Occipital lobe (tissue), 2 donors: Measurements from ENCODE around the gene SMAD1. TPM values are rescaled to one million over a fixed set of nuclear protein-coding genes. Genes with fewer than 3 reads are reported as not detected.

Source experiments
- DNase-seq: peaks from one replicate; lab custom pipeline; 2025; lab: John Stamatoyannopoulos, UW
- total RNA-seq: library from RNA; depleted of rRNA; stranded (reverse); fragments of >200 nt; gene quantifications from one replicate; pipeline ENCODE4 v1.2.3, GENCODE V29; 2014

The SMAD1 gene
- total RNA-seq, 1 donor from 2014 or later: 18.4 TPM

DNA sequence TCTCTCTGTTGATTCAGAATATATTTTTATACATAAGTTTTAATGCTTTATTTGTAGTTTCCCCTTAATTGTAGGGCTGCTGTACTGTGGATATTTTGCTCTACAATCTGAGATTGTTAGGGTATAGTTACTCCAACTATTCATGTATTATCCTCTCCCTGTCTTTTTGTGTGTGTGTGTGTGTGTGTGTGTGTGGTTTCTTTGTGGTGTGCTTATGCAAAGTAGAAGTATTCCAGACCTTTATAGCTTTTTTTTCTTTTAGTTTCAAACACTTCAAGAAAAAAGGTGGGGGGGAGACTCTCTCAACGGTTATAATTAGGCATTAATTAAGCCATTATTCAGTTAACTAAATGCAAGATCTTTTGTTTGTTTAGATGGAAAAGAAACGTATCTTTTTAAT, 6.7 kb downstream of the SMAD1 start:
- no peak for DNase-seq

DNA sequence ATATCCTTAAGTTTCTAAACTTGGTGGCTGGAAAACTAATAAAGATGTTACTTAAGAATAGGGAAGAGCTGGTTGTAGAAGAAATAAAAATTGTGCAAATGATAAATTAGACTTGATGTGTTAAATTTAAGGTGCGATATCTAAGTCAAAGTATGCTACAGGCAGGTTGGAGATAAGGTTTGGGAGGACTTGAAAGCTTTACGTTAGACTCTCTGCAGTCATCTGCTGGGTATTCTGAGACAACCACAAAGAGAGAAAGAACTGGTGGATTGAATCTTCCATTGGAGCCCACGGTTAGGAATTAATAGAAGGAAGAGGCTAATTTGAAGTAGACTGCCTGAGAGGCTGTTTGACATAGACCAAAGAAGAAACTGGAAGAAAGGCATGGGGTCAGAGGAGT, 7.9 kb downstream of the SMAD1 start:
- no peak for DNase-seq

DNA sequence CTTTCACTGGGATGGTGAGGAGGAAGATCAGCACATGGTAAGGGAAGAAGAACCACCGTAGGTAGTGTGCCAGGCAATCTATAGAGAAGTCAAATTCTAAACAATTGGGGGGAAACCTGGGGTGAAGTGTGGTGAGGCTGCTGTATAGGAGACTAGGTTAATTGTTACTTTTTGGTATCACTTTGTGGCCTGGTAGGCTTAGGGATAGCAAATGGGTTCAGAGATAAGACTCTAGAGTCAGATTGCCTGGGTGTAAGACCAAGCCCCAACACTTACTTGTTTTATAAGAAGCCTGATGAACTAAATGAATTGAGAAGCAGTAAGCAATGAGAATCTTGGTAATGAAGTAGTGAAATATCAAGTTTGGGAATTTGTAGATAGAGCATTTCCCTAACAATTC, 8.7 kb downstream of the SMAD1 start:
- DNase-seq: no peak

DNA sequence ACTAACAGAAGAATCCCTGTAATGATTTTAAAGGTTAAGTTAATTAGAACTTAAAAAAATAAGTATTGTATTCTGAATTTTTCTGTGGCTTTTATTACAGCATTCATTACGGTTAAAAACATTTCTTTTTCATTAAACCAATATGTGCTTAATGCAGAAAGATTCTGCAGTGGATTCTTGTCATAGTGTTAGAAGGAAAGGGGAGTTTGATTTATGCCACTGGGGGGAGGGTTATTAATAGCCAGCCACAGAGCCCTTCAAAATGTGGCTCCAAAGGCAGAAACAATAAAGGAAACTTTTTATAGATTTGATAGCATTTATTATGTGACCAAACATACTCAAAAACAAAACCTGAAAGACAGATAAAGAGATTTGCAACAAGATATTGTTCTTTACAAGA, 9.1 kb downstream of the SMAD1 start:
- DNase-seq: no peak

DNA sequence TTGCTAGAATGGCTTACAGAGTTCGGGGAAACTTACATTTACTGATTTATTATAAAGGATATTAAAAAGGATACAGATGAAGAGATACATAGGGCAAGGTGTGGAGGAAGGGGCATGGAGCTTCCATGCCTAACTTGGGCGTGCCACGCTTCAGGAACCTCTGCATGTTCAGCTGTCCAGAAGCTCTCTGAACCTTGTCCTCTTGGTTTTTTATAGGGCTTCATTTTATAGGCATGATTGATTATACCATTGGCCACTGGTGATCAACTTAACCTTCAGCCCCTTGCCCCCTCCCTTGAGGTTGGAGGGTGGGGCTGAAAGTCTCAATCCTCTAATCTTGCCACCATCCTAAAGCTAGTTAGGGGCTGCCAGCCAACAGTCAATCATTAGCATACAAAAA, 10.7 kb downstream of the SMAD1 start:
- DNase-seq: no peak

DNA sequence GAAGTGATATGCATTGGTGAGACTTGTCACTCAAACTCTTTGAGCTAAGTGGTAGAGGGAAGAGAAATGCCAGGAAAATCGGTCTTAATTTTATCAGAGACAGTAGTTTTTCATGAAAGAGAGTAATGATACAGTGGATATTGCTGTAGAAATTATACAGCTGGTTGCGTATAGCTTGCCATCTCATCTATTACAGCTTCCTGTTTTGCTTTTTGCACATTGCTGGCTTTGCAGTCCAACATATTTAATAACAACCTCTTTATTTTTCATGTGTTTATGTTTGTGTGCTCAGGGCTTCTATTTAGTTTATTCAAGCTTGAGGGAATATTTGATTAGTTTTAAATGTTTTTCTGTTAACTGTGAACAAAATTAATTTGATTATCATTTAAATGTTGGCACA, 11.5 kb downstream of the SMAD1 start:
- no peak for DNase-seq

DNA sequence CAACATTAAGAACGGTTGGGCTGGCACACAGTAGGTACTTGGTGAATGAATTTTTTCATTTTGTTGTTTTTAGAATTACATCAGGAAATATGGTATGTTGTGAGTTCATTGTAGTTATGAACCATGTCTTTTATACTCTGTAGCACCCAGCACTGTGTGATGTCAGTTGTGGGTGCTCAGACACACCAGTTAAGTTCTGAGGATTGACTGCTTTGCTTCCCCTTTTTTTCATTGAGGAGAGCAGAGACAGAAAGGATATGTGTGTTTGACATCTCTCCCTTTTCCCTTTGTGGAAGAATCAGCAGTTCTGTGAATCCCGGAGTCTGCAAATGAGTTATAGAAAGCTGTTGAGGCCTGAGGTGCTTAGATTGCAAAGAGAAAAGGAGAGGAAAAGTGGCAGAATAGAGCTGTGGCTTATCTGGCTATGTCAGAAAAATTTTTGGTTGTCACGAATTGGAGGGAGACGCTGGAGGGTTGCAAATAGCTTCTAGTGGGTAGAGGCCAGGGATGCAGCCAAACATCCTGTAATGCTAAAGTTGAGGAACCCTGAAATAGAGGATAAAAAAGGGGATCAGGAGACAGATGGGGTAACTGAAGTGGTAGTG, 13.1 kb downstream of the SMAD1 start:
- DNase-seq: no peak

DNA sequence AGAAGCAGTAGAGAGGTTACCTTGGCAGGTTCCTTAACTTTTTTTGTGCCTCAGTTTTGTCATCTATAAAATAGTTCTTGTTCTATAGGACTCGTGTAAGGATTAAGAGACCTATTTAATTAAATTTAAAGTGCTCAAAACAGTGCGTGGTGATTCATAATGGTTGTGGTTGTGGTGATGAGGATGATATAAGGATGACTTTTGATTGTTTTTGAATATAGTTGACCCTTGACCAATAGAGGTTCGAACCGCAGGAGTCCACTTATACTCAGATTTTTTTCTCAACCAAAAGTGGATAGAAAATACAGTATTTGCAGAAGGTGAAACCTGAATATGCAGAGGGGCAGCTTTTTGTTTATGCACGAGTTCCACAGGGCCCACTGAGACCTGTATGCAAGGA, 14.6 kb downstream of the SMAD1 start:
- no peak for DNase-seq

DNA sequence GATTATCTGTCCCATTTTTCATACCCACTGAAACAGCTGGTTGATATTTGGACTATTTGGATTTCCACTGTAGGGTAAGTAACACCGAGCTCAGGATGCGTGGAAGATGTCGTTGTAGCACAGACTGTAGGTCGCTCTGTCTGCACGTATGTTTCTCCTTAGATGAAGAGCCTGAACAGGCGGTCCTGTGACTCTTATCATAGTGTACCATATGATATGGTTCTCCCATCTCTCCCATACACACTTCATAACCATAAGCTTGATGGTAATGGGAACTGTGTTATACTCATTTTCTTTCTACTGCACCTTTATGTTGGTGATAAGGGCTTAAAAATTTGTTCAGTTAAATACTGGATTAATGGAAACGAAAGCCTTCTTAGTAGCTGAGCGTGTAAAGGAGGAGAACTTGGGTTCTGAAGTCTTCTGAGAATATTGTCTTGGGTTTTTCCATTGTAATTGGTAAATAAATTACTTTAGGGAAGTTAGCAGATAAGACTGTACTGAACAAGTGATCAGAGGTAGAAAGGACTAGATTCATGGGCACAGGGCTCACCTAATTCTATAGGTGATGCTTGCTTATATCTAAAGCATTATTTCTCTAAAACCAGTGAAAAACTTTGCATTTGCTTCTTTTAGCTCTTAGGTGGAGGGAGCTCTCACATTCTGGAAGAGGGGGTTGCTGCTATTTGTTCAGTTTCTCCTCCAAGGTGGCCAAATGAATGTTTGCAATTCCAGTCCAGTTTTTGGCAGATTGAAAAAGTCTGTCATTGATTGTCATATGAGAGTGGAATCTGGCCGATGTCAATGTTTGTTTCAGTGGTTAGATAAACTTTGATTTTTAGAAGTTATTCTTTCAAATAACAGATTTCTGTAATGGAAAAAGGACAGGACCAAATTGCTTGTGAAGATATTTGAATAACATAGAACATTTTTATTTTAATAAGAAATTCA, 15.8 kb downstream of the SMAD1 start:
- no peak for DNase-seq

DNA sequence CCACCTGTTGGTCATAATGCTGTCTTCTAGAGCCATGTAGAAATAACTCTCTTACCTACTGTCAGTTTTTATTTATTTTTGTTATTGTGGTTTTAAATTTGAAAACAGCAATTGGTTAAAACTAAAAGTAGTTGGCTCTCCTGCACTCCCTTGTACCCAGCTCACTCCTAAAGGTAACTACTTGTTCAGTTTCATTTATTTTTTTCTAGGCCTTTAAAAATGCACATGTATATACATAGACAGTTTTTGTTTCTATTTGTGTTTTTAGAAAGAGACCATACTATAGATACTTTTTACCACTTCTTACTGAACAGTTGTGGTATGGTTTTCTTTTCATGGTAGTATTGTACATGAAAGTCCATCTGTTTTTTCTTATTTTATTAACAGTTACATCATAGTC, 16.8 kb downstream of the SMAD1 start:
- no peak for DNase-seq

DNA sequence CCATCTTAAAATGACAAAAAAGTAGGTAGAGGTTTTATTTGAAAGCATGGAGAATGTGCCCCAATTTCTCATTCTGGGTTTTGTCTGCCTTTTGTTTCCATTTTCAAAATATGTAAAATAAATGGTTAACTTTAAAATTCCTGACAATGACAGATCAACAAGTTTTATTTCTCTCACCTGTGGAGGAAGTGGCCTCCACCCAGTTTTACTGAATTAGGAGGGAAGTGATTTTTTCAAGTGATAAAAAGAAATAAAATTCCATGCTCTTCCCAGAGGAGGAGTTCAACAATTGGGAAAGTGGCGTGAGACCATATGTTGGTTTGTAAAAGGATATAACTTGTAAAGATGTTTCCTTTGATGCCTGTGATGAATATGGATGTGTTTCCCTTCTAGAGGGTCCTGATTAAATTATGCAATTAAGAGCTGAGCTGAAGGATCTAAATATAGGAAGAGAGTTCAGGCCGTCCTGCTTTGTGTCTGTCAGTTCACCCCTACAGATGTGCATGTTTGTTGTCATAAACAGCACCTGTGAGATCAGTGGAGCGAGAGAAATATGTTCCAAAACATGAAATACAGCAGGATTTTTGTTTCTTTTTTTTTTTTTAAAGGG, 19.5 kb downstream of the SMAD1 start:
- DNase-seq: no peak

DNA sequence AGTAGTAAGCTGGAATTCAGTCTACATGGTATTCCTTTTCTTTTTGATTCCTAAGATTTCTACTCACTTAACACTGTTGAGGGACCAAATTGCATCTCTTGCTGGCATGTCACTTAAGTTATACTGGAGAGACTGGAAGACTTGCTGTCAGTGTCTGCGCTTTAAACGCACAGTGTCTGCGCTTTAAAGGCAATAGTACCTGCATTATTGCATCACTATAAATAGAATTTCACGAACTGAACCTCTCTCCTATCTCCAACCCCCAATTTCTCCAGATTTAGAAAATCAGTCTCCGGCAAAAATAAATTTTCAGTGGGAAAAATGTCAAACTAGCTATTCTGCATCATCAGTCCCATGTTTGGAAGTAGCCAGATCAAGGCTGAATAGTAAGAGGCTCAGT, 21.2 kb downstream of the SMAD1 start:
- DNase-seq: no peak

DNA sequence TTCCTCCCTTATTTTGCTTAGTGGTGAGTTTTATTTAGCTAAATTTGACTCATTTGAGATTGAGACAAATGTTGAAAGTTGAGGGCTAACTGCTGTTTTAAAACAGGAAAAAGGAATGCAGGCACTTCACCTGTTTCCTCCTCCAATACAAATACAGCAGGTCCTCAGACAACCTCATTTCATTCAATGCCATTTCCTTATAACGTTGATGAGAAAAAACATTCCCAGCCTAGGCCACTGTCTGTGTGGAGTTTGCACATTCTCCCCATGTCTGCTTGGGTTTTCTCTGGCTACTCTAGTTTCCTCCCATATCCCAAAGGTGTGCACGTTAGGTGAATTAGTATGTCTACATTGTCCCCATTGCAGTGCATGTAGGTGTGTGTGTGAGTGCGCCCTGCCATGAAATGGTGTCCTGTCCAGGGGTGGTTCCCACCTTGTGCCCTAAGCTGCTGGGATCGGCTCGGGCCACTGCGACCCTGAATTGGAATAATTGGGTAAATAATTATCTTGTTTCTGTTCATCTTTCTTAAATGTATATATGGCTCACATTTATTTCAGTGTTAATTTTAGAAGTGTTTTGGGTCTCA, 21.9 kb downstream of the SMAD1 start:
- no peak for DNase-seq

DNA sequence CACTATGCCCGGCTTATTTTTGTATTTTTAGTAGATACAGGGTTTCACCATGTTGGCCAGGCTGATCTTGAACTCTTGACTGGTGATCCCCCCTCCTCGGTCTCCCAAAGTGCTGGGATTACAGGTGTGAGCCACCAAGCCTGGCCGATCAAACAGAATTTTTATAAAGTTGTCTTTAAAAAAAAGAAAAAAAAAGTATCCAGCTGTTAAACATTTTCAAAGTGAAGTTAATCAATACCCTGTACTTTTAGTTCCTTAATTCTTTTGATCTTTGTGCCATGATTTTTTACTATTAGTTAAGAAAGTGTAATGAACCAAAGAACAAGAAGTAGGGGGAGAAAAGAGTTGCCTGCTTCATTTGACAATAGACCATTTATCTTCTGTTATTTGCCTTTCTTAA, 24.3 kb downstream of the SMAD1 start:
- DNase-seq: no peak

DNA sequence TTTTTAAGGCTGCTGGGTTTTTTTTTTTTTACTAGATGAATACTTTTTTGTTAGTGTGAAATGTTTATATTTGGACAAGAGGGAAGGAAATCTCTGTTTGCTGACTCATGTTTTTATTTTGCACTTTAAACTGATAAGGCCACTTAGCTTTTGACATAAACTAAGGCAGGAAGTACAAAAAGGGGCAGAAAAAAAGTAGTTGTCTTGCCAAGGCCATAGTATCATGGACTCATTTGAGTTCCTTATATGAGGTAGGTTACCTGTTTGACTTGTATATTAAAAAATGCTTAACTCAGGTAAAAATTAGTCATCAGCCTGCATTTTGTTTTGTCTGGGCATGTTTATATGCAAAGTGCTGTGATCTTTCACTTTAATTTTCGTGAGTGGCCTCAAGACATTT, 26.0 kb downstream of the SMAD1 start:
- DNase-seq: no peak

DNA sequence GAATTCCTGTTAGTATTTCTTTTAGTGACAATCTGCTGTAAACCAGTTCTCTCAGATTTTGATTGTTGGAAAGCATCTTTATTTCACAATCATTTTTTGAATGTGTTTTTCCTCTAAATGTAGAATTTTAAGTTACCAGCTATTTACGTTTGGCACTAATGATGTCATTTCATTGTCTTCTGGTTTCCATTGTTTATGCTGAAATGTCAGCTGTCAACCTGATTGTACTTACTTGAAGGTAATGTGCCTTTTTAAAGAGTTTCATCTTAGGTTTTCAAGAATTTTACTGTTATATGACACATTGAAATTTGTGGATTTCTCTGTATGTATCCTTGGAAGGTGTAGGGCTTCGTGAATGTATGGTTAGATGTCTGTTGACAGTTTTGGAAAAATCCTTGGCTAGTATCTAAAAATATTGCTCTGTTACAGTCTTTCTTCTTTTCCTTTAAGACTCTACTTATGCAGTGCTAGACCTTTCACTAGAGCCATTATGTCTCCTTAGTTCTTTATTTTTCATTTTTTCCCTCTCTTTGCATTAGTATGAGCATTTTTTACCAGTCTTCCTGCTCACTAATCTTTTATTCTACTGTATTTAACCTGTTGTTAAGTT, 30.4 kb downstream of the SMAD1 start:
- DNase-seq: no peak

DNA sequence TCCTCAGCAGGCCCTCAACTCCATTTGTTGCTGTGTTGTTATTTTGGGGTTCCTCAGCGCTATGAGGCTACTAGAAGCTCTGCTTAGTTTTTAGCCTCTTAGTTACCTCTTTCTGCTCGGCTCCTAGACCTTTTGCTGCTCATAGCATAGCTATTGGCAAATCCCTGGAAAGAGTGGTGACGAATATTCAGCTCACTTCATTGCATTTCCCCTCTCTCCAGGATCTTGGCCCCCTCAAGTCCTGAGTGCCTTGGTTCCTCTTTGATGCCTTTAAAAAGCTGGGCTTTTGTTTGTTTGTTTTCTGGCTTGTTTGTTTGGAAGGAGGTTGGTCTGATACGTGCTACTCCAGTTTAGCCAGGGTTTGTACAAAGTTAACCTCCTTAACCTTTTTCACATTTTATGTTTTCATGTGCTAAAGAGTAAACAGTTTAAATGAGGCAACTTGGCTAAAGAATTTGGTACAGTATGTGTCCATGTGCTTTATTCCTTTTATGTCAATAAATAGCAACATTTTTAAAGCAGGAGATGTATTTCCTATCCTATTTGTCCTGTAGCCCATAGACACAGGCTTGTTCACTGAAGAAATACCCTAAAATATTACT, 31.5 kb downstream of the SMAD1 start:
- DNase-seq: no peak

DNA sequence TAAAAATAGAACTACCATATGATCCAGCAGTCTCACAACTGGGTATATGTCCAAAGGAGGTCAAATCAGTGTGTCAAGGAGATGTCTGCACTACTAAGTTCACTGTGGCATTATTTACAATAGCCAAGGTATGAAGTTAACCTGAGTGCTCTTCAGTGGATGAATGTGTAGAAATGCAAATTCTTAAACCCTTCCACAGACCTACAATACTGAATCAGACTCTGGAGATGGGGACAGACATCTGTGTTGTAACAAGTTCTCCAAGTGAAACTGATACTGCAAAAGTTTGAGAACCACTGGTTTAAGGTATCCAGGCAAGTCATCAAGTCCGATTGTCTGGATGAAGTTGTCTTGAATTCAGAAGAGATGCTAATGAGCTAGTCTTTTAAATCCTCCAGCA, 38.5 kb downstream of the SMAD1 start:
- no peak for DNase-seq

DNA sequence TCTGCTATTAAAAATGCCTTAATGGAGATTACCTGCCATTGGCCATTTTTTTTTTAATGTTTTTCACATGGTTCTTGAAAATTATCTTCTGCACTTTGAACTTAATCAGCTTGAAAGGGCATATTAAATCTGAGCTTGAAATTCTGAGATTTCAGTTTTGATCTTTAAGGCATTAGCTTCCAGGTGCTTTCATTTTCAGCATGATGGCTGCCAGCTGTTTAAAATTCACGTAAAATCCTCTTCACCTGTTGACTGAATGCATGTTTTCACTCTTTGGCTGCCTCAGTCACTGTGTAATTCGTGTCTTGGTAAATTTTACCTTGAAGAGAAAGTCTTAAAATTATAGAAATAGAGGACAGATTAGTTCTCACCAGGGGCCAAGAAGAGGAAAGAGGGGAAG, 39.6 kb downstream of the SMAD1 start:
- DNase-seq: no peak

DNA sequence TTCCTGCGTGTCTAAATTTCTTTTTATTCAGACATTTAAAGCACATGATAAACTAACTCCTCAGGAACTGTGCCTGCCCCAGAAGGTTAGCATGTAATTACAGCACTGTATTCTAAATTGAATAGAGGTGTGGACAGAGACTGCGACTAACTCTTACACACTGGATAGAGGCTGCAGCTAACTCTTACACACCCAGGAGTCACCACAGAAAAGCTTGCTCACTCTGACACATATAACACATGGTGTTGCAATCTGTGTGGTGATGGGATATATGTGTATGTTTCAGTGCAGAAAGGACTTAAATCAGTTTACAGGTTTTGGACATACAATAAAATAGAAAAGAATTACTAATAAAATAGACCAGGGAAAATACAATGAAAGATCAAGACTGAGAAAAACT, 41.5 kb downstream of the SMAD1 start:
- no peak for DNase-seq

DNA sequence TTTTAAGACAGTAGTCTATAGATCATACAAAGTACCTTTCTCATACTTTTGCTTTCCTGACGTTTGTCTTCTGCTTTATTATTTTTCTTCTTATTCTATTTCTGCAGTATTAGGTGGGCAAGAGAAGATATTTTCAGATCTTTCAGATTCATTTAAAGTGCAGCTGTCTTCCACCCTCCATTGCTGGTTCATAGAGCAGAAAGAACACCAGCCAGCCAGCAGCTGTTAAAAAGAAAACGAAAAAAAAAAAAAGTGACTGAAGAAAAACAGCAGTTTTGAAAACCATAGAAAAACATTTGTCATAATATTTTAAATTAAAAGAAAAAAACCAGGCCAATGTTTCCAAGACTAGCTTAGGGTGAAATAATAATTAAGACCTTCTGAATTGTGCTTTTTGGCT, 42.9 kb downstream of the SMAD1 start:
- DNase-seq: no peak
